Medulla oblongata (tissue), 1 donor: Measurements from ENCODE around the gene NBPF1.
"Not testable (repeated sequence)": the region's sequence is repeated elsewhere in the genome, so short reads cannot be mapped to it uniquely, and the experiment has no call there.

Source experiments
- DNase-seq: peaks from one replicate; pipeline ENCODE4 v3.0.0-alpha.2; 2015; ENCODE audit errors: extremely low spot score

NBPF1 gene

GRCh38 chr1:16613185-16614147 lies at the start of gene NBPF1:
NBPF1 (minus strand) TSS chr1:16613564.
- DNase-seq: peak; percentile 99

- DNase-seq: not testable (repeated sequence)
Observed at GRCh38 chr1:16658234-16658633, 44.9 kb upstream of the NBPF1 start.

- not testable (repeated sequence) for DNase-seq
Observed at GRCh38 chr1:16656981-16657683, 43.8 kb upstream of the NBPF1 start.

GRCh38 chr1:16656574-16656973 lies 43.2 kb upstream of the NBPF1 start:
- not testable (repeated sequence) for DNase-seq

DNA sequence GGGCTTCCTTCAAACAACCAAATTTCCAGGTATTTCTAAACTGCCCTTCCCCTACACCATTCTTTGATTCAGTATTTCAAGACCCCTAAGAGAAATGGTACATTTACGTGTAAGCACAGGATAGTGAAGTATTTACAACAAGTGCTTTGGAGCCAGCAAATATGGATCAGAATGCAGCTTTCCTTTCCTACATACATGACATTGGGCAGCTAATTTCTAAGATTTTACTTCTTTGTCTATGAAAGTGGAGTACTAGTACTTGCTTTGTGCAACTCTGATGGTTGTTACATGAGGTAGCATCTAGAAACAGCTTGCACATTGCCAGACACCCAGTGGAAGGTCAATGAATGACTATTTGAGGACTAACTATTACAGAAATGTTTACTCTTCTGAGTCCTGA lies 38.2 kb upstream of the NBPF1 start:
- DNase-seq: not testable (repeated sequence)

DNA sequence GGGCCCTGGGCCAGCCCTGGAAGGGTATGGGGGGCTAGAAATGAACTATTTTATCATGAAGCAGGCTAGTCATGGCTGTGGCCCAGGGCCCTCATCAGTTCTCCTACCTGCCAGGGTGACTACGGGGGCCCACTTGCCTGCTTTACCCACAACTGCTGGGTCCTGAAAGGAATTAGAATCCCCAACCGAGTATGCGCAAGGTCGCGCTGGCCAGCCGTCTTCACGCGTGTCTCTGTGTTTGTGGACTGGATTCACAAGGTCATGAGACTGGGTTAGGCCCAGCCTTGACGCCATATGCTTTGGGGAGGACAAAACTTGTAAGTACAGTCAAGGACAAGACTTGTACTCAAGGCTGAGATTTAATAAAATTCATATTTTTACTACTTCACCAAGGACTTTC lies 36.6 kb upstream of the NBPF1 start:
- DNase-seq: not testable (repeated sequence)

- not testable (repeated sequence) for DNase-seq
Observed at GRCh38 chr1:16649390-16649789, 36.0 kb upstream of the NBPF1 start.

GRCh38 chr1:16648756-16649155 lies 35.4 kb upstream of the NBPF1 start:
- not testable (repeated sequence) for DNase-seq

- DNase-seq: not testable (repeated sequence)
Observed at GRCh38 chr1:16648250-16648649, 34.9 kb upstream of the NBPF1 start.

- not testable (repeated sequence) for DNase-seq
Observed at GRCh38 chr1:16647179-16648176, 34.1 kb upstream of the NBPF1 start.

- DNase-seq: not testable (repeated sequence)
Observed at GRCh38 chr1:16646716-16647115, 33.4 kb upstream of the NBPF1 start.

DNA sequence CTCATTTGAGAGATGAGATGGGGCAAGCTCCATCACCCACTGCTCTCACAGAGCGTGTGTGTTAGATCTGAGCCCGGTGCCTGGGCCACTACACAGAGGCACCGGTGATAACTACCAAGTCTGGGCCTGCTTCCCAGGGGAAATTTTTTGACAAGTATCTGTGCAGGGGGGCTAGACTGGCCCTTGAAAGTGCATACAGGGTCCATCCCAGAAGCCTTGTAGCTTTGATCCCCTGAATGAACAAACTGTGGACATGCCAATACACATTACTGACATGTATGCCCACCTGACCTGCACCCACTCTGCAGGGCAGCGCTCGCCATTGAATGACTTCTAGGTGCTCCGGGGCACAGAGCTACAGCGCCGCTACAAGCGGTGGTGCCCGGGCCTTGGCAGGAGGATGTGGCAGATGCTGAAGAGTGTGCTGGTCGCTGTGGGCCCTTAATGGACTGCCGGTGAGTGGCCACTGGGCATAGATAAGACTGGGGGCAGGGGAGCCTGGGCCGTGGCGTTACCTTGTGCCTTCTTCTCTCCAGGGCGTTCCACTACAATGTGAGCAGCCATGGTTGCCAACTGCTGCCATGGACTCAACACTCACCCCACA lies 32.8 kb upstream of the NBPF1 start:
- not testable (repeated sequence) for DNase-seq

GRCh38 chr1:16645271-16646060 lies 32.1 kb upstream of the NBPF1 start:
- not testable (repeated sequence) for DNase-seq

- DNase-seq: peak; percentile 96
Observed at GRCh38 chr1:16644482-16645270, 31.3 kb upstream of the NBPF1 start.

DNA sequence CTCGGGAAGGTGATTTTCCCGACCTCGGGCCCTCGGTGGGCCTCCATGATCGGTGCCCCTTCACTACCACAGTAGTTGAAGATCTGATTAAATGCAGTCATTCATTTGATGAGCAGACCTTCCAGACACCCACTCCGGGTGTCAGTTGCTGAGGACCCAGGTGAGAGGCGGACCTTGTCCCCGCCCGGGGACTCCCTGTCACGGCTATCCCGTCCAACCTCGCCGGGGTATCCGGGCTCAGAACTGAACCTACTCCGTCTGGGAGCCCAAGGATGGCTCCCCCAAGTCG lies 30.8 kb upstream of the NBPF1 start:
- no peak for DNase-seq

DNA sequence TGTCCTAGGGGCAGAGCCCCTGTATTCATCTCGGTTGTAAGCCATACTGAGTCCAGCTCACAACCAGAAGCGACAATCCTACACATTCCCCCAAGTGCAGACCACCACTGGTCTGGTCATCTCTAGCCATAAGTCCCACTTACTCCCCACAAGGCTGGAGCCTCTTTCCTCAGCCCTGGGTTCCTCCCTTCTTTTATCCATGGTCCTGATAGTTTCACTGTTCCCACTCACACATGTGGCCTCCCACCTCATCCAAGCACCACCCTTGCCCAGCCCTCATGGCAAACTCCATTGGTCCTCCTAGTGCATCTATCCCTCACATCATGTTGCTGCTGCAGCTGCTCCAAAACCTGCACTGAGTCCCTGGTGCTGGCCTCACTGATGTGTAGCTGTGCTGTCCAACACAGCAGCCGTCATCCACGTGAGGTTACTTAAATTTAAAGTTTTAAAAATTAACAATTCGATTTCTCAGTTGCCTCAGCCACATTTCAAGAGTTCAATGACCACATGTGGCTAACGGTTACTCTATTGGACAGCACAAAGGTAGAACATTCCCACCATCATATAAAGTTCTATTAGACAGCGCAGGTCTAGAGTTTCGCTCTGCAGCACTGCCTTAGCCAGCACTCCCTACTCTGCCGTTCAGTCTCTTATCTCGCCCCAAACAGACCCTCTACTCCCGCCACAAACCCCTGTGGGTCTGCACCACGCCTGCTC lies 30.3 kb upstream of the NBPF1 start:
- DNase-seq: not testable (repeated sequence)

DNA sequence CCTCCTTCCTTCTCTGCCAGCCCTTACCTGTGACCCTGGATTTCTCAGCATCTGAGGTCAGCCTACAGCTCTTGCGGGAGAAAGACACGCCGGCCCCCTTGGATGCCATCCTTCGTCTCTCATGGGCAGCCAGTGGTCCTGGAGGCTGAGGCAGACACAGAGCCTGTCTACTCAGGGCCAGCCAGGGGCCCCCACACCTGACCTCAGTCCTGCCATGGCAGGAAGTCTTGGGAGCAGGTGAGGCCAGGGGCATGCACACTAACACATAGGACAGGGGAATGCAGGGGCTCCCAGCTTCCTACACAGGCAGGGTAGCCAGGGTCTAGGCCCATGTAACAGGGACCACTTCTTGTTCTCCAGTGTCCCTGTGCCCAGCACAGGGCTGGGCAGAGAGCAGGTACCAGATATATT lies 29.6 kb upstream of the NBPF1 start:
- DNase-seq: not testable (repeated sequence)

DNA sequence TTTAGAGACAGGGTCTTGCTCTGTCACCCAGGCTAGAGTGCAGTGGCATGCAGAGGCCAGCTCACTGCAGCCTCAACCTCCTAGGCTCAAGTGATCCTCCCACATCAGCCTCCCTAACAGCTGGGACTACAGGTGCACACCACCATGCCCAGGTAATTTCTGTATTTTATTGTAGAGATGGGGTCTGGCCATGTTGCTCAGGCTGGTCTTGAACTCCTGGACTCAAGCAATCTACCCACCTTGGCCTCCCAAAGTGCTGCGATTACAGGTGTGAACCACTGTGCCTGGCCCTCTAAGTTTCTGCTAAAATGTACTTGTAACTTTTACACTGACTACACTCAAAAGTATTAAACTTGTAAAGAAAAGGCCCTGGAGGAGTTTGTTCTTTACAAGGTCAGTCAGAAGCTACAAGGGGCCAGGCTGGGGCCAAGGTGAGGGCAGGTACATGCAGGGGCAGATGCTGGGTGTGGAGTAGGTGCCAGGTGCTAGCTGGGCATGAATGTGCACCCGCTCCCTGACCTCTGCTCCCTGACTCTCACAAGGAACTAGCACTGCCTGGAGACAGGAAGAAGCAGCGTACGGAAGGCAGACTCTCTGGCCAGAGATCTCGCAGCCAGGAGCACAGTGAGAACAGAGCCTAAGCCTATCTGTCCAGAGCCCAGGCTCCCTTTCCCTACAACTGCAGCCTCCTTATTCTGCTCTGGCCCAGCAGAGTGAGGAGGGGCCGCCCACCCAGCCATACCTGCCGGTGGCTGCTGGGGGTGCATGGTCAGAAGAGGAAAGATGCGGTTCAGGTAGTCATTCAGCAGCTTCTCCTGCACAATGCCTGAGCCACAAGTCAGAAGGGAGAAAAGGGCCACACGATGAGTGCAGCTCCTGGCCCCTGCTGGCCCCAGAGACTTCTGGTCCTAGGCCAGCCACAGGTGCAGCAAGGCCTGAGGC lies 28.9 kb upstream of the NBPF1 start:
- DNase-seq: not testable (repeated sequence)
